ENCODE data around the gene TWIST1.

Gene TWIST1

DNA sequence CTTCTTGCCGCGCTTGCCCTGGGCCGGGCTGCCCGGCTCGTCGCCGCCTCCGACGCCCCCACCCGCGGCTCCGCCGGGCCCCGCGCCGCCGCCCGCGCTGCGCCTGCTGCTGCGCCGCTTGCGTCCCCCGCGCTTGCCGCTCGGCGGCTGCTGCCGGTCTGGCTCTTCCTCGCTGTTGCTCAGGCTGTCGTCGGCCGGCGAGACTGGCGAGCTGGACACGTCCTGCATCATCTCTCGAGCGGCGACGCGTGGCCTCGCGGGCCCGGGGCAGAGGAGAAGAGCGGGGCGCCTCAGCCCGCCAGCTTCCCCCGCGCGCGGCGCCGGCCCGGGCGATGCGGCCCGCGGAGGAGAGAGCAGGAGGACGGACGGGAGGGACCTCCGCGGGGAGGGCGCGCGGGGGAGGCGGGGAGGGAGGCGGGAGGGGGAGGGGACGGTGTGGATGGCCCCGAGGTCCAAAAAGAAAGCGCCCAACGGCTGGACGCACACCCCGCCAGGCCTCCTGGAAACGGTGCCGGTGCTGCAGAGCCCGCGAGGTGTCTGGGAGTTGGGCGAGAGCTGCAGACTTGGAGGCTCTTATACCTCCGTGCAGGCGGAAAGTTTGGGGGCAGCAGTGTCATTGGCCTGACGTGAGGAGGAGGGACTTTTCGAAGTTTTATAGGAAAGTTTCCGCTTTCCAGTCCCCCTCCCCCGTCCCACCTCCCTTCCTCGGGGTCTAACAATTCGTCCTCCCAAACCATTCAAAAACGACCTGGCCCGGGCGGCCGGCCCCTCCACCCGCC, at the start of gene TWIST1:
Gene TWIST1, minus strand, starts transcription at position 546 of the 779 bp plus-strand sequence. Its CDS starts 315 bp downstream, at position 231.
- DNase-seq (ENCODE audit: low read depth), result no peak

DNA sequence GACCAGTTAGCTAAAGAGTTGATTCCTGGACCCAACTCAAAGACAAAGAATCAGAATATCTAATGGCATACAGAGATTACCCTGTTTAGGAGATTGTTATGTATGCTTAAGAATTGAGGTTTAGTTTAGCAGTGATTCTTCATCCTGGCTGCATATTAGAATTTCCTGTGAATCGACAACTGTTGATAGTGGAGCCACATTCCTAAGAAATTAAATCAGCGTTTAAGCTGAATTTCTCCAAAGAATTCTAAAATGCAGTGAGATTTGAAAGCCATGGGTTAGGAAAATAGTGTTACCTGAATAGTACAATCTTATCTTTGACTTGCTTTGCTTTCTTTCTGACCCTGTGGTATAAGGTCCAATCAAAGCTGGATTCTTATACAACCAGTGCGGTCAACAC, 44.2 kb upstream of the TWIST1 start:
- DNase-seq (ENCODE audit: low read depth), result no peak

DNA sequence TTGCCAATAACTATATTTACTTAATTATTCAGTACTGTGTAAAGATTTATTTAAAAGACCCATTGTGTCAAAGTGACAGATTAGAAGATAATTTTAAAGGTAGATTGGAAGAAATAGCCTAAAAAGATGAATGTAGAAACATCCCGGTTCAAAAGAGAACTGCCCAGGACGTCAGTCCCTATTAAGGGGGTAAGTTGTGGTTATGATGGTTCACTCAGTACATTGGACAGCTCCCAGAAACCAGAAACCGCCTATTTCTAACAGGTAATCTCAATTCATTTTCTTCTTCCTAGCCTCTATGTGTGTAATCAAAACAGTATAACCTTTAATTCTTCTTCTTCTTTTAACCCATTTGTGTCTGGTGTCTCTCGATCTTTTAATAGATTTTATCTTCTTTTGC, 29.3 kb upstream of the TWIST1 start:
- no peak for DNase-seq (ENCODE audit: low read depth)

DNA sequence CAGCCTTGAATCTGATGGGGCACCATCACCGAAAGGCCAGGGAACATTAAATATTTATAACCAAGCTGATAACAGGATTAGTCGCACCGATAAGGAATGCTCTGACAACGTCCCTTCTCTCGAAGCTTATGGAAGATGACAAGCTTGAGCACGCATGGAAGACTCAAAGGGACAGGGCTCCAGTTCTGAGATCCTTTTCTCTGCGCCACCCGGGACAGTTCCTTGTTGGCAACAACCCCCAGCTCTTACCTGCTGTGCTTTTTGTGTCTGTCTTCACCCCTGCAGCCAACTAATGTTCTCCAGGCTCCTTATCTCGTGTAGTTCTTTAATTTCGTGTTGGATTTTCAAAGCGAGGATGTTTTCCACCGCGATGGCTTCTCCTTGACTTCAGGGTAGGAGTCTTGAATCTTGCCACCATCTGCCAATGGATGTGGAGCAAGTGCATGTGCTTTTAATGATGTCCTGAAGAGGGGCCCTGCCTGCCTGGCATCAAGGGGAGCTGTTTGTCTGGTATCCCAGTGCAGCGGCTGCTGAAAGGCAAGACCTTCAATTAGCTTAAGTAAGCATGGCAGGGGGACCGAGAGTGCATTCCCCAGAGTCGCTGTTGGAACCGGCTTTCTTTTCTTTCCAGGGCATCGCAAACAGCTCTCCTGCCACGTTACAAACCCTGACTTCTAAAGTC, 28.1 kb upstream of the TWIST1 start:
- no peak for DNase-seq (ENCODE audit: low read depth)

DNA sequence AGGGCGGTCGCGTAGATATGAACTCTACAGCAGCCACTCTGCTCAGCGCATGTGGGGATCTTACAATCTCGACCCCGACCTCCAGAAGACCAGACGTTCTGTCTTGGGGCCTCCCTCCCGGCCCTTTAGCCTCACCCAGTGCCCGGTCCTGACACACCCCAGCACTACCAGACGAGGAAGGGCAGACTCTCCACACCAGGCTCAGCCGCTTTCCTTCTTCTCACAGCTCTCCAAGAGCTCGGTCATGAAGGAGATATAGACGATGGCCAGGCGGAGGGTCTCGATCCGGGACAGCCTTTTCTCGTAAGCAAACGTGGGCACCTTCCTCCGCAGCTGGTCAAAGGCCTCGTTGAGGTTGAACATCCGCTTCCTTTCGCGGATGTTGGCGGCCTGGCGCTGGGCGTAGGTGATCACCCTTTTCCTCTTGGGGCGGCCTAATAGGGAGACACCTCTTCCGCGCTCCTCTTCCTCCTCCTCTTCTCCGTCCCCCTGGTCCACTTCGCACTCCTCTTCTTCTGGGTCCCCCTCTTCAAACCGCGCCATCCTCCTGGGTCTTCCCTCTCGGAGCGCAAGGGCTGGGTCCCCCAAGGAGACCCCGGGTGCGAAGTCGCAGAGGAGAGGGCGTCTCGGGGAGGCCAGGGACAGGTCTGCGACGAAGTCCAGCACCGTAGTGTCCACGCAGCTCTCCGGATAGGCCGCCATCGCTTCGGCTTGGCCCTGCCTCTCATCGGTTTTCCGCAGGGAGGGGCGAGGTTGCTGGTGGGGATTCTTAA, 27.4 kb upstream of the TWIST1 start, which contains the start of gene FERD3L:
Gene FERD3L, minus strand, starts transcription at position 761 of the 773 bp plus-strand sequence. Its CDS starts 59 bp downstream, at position 702.
- DNase-seq (ENCODE audit: low read depth), result no peak

DNA sequence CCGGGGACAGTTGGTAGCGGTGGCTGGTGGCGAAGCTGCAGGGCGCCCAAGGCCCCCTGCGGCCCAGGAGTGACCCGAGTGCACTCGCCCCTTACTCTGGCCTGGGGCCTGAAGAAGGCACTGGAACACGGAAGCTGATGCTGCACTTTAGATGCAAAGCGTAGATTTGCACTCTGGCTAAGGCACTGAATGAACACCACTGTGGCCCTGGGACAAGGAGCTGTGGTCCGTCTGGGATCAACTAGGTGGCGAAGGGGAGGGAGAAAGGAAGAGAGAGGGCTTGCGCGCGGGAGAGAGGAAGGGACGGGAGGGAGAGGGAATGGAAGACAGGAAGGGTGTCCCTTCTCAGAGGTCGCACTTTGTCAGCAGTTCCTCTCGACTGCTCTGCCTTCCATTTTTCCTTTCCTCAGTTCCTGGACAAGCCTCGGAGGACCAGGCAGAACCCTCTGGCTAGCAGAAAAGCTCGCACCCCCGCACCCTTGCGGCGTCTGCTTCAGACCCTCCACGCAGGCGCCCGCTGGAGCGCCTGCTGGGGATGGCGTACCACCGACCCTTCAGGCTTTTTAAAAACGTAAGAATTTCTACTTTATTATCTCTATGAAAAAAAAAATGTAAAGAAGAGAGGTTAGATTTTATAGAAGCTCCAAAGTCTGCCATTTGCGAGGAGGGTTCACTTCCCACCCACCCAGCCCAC, 26.6 kb upstream of the TWIST1 start:
- DNase-seq (ENCODE audit: low read depth), result no peak

DNA sequence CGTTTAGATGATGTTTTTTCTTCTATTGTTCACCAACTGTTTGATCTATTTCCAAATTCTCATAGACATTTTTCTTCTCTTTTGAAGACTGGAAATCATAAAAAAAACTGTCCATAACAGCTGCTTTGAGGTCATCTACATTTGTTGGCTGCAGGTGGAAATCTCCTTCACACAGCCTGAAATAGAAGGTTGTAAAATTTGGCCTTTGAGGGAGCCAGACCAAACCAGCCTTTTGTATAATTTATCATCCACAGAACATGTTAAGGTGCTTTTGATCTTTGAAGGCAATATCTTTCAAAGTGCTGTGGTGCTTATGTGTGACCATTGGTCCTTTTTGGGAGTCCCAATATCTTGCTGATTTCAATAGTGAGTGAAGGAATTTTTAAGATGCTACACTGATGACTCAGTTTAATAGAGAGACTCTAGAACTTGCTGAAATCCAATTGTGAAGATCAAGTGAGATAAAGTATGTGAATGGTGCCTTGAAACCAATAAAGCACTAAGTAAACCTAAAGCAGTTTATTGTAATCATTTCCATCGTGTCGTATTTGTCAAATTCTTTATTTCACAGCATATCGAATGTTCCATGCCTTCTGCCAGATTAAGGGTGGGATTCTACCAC, 22.4 kb upstream of the TWIST1 start:
- no peak for DNase-seq (ENCODE audit: low read depth)

DNA sequence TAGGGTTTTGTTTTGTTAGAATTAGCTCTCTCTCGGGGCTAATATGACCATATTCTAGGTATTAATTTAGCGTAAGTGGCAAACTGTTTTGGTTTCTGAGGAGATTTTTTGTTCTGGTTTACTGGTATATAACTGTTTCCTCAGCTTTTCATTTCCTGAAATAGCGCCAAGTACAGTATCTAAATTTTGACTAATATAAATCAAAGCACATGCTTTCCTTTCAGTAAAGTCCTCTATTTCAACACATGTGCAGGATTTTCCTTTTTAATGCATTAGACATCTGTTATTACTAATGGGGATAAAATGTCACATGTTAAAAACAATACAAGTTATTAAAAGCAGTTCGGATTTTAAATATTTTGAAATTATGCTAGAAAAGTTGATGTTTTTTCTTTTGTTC, 16.4 kb upstream of the TWIST1 start:
- no peak for DNase-seq (ENCODE audit: low read depth)

DNA sequence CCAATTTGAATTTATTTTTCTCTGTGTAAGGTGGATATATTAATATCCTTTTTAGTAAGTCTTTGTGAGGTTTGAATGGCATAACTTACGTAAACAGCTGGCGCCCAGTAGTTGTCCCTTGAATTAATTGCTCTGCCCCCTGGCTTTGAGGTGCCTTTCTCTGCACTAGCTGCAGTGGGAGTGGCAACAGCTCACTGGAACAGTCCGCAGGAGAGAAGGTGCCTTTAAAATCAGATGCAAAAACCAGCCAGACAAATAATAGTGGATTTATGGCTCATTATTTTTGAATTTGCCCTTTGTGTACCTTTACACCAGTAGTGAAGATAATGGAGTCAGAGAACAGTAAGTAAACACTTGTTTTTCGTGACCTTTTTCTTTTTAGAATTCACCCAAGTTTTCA, 16.0 kb upstream of the TWIST1 start:
- no peak for DNase-seq (ENCODE audit: low read depth)

DNA sequence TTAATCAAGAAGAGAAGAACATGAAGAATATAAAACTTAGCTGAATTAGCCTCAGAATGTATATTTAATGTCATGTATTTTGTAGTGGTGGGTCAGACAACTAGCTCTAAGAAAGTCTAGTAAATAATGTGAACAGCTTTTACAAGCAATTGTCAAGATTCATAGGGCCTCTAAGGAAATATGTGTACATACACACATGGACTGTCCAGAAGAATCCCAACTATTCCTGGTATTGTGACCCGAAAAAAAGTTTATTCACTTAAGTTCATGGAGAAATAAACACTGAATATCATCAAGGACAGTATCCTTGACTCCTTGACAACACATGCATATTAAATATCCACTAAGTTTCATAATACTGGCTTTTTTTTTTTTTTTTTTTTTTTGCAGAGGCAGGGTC, 11.4 kb upstream of the TWIST1 start:
- DNase-seq (ENCODE audit: low read depth), result no peak

DNA sequence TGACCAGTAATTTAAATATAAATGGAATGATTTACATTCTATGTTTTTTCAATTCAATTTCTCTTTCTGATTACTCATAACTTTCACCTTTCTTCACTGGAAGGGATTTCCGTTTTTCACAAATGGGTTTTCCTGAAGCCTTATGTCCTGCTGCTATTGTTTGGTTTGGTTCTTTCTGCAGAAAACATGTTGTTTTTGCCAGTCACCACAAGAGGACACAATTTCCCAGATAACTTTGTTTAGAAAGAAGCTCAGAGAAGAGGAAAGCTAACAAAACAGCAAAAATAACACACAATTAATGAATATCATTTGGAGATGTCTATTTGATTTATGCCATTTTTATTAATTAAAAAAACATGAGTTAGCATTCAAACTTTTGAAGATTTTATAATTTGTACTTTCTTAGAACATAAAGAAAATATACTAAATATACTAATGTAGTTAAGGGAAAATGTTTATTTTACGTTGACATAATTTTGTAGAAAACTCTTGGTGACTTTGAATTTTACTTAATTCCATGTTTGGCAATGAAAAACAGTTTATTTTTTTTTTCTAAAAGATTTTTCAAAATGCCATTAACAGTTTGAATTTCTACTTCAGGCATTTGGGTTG, 4.6 kb upstream of the TWIST1 start:
- DNase-seq (ENCODE audit: low read depth), result no peak

DNA sequence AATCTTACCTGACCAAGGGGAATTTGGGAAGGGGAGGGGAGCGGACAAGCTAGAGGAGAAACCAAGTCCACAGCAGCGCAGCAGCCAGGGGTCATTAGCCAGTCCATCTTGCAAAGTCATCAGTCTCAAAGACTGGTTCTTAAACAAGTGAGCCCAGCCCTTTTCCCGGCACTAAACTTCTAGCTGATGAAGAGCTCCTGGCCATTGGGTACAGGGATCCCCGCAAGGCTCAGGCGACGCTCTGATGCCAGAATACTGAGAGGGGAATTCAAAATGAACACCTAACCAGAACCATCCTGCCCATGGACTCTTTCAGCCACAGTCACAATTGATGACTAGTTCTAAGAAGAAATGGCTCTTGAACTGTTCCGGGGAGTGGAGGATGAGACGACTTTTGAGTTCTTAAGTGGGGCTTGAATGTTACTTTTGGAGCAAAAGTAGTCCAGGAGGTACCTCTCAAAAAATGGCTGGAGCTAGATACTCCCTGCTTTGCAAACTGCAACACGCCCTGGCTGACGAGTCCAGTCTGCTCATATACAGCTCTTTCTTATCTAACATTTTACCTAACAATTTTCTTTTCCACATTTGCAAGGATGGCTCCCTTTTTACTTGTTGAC, 2.5 kb upstream of the TWIST1 start:
- no peak for DNase-seq (ENCODE audit: low read depth)

DNA sequence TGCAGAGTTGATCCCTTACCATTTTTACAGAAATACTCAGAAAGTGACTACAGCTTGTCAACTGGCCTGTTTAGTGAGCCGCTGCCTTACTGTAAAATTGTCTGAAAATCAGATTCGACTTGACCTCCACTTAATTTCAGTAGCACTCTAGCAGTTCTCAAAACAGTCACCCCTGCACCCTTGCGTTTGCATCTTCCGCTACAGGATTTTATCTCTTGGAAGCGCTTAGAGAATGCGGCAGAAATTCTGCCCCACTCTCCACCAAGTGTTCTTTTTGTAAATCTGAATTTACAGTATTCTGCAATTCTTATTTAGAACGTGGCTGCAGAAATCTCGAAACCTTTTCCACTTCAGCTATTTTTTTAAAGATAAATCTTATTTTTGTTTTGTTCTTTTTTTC, 1.9 kb upstream of the TWIST1 start:
- DNase-seq (ENCODE audit: low read depth), result no peak

DNA sequence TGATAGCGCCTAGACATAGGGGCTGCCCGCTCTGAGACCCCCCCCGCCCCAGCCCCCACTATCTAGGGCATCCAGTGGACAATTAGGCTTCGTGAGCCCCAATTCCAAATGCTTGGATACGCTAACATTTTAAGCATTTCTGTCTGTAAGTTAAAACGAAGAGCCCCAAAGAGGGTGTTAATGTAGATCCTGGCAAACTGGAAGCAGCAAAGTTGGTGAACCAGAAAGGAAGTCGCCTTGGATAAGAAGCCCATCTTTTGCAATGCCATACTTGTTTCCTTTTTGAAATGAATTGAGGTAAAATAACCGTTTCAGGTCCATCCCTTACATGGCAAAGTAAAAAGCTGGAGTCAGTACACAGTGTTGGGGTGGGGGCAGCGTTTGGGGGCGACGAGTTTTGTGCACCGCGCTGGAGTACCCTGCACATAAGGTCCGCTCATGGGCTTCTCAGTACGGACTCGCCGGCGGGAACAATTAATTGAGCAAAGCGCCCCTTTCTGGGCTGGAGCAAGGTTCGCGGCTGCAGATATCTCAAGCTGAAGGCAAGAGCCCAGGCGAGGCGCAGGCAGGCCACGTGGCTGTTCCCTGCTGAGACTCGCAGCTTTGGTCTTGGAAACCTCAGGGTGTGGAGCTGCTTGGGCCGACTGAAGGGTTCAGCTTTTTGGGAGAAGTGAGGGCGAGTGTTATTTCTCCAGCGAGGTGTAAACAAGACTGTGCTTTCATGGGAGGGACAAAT, 1.4 kb upstream of the TWIST1 start:
- no peak for DNase-seq (ENCODE audit: low read depth)

DNA sequence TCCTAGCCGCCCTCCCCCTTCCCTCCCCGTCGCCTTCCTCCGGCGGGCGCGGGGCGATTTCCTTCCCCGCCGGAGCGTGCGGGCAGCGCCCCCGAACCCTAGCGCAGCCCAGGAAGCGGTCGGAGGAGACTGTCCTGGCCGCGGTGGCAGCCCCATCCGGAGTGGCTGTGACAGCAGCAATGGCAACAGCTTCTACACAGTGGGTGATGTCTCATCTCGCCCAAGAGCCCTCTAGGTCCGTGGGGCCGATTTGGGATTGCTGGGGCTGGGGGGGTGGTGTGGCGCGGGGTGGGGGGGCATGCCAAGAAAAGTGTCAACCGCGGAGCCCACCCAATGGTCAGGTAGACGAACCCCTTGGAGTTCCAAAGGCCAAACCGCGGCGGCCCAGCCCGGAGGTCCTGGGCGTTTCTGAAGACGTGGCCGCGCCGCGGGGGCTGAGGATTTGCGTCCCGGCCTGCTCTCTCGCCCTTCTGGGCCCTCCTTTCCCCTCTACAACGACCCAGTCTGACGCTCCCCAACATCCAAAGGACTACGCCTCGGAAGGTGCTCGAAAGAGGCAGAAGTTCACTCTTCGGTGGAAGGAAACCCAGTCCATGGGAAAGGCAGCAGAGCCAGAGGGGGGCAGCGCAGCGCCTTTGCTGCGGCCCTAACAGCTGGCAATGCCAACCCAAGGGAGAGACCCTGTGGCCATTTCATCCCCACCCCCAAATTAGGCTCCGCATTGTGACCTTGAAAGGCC, 603 bp upstream of the TWIST1 start:
- DNase-seq (ENCODE audit: low read depth), result no peak

DNA sequence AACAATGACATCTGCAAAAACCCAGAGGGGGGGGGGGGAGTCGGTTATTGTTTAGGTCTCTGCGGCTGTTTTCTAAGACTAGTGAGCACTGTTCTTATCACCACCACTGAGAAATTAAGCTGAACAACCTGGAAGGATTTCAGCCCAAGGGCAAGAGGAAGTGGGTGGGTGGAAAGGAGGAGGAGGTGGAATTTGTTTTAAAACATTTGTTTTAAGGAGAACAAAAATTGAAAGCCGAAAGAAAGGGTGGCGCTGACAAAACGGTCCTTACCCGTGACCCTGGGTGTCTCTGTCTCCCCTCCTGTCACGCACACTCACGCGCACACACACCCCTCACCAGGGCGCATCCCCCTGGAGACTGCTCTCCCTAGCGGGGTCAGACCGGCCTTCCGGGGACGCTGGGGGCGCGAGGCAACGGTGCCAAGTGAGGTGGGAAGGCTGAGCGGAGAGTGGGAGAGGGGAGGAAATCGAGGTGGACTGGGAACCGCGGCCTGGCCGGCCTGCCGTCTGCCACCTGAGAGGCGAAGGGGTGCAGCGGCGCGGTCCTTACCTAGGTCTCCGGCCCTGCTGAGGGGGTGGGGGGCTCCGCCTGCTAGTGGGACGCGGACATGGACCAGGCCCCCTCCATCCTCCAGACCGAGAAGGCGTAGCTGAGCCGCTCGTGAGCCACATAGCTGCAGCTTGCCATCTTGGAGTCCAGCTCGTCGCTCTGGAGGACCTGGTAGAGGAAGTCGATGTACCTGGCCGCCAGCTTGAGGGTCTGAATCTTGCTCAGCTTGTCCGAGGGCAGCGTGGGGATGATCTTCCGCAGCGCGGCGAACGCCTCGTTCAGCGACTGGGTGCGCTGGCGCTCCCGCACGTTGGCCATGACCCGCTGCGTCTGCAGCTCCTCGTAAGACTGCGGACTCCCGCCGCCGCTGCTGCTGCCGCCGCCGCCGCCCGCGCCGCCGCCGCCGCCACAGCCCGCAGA, 1.0 kb downstream of the TWIST1 start:
- no peak for DNase-seq (ENCODE audit: low read depth)

DNA sequence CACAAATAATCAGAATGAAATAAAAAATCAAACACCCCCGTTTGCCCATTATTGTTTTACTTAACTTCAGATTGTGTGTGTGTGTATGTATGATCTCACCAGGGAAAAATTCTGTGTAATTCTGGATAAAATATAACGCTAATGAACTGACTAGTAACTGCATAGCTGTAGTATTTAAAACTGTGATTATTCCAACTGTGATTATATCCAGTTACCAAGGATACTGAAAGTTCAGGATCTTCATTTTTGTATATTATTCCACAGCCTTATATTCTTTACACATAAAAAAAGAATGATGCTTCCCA, 2.9 kb downstream of the TWIST1 start:
- DNase-seq (ENCODE audit: low read depth), result no peak

DNA sequence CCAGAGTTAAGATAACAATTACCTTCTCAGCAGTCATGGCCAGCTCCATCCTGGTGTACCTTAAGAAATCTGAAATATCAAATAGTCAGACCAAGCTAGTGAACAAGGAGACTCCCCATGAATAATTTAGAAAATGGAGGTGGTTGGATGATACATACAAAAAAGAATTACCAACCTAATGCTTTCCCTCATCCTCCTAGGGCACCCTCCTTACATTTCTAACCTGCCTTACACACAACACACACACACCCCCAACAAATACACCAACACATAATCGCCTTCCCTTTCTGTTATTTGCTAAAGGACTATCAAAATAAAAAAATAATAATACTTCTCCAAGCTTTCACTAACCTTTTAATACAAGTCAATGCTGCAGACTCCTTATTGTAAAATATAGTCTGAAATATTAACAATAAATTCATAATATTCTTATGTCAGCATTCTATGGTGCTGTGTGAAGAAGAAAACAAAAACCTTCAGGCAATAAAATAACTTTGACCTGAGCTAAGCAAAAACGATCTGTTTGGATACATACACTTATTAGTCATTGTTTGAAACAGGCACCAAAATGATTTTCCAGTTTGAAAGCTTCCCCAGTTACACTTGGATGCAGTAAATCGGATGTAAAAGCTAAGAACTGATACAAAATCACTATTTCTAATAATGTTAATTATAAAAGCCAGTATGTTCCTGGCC, 3.4 kb downstream of the TWIST1 start:
- DNase-seq (ENCODE audit: low read depth), result no peak

All from stimulated activated CD8-positive, alpha-beta memory T cell treated with anti-CD3 and anti-CD28 coated beads, Interleukin-12 subunit alpha, Interleukin-12 subunit beta, amount 100 ng/mL, for 4 hours (primary cell).